Measurements from ENCODE around the gene KRTAP4-8. TPM values are rescaled to one million over a fixed set of nuclear protein-coding genes. Genes with fewer than 3 reads are reported as not detected.
"Not testable (repeated sequence)": the region's sequence is repeated elsewhere in the genome, so short reads cannot be mapped to it uniquely, and the experiment has no call there.

KRTAP4-8 gene
- total RNA-seq, 1 donor from 2014 or later: not detected

DNA sequence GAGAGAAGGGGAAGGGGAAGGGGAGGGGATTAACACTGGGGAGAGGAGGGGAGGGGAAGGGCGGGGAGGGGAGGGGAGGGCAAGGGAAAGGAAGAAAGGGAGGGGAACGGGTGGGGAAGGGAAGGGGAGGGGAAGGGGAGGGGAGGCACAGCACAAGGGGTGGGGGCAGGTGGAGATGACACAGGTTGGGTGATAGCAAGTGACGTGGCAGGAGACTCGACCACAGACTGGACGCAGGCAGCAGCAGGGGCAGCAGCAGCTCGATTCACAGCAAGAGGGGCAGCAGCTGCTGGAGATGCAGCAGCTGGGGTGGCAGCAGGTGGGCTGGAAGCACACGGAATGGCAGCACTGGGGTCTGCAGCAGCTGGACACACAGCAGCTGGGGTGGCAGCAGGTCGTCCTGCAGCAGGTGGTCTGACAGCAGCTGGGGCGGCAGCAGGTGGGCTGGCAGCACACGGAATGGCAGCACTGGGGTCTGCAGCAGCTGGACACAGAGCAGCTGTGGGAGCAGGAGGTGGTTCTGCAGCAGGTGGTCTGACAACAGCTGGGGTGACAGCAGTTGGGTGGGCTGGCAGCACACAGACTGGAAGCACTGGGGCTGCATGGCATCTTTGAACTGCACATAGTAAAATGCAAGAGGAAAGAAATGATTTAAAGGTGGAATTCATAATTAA, 3.8 kb upstream of the KRTAP4-8 start, which contains the start of gene KRTAP4-16:
KRTAP4-16 (minus strand) TSS at position 624 of the 674 bp plus-strand sequence; CDS start at position 624, 0 bp downstream.
- intact Hi-C loops (cut with micrococcal nuclease): no loop called here
- Mint-ChIP-seq H3K36me3 (ENCODE audit: low read depth) (no peaks in the 10 kb centered on the region), H3K4me1 (ENCODE audit: low read depth) (no peaks in the 10 kb centered on the region), H3K27ac (no peak within 1 kb of the TSS), H3K27me3 (ENCODE audit: insufficient read depth) (peaks cover 6% of the 10 kb centered on the region), H3K9me3 (no peaks in the 10 kb centered on the region), H3K4me3 (no peak within 1 kb of the TSS)
- DNase-seq (ENCODE audit: low spot score): no peak

DNA sequence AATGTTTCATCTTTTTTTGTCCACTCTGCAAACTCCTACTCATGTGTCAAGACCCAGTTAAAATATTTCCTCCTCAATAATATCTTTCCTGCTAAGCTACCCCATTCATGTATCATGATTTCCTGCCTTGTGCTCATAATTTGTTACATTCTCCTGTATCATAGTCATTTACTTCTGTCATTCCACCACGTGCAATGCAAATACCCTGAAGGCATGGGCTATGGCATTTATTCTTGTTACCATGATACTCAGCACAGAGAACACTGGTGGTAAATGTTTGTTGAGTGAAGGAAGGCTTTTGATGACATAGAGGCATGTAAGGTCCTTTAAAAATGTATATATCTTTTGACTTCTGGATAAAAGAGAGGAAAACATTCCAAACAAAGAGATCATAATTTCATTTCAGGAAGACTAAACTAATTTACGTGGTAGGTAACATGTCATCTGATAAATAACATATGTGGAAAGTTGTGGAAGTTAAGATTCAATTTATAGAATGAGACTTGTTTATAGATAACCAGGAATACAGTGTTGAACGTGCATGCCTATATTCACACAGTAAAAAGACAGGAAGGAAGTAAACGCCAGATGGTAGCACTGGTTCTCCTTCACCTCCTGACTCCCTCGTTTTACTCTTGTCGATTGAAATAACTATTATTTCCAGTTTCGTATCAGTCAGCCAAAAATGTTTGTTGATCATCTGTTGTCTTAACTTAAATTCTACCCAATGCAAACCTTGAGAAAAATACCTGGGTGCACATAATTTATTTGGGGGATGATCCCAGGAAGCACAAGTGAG, 1.9 kb upstream of the KRTAP4-8 start:
- H3K27ac Mint-ChIP-seq; H3K27me3 Mint-ChIP-seq (ENCODE audit: insufficient read depth); intact Hi-C loops (cut with micrococcal nuclease); H3K9me3 Mint-ChIP-seq; H3K36me3 Mint-ChIP-seq (ENCODE audit: low read depth); DNase-seq (ENCODE audit: low spot score); H3K4me3 Mint-ChIP-seq; H3K4me1 Mint-ChIP-seq (ENCODE audit: low read depth): not testable (repeated sequence)

DNA sequence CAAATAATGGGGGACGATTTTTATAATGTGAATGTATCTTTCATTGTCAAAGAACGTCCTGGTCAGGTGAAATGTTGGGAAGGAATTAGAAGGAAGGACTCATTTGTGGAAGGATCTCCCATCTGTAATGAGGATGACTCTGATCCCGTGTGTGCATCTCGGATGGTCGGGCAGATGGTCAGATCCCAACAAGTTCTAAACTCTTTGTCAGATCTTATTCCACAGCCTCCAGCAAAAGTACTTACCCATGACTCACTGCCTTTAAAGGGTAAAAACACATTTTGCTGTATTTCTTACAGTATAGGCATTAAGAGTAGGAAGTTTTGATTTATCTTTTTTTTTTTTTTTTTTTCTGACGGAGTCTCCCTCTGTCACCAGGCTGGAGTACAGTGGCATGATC, 539 bp upstream of the KRTAP4-8 start:
- H3K27me3 Mint-ChIP-seq (ENCODE audit: insufficient read depth): peaks cover 7% of the 10 kb centered on the region
- no peak overlapping the region for H3K27ac Mint-ChIP-seq
- H3K36me3 Mint-ChIP-seq (ENCODE audit: low read depth): no peaks in the 10 kb centered on the region

DNA sequence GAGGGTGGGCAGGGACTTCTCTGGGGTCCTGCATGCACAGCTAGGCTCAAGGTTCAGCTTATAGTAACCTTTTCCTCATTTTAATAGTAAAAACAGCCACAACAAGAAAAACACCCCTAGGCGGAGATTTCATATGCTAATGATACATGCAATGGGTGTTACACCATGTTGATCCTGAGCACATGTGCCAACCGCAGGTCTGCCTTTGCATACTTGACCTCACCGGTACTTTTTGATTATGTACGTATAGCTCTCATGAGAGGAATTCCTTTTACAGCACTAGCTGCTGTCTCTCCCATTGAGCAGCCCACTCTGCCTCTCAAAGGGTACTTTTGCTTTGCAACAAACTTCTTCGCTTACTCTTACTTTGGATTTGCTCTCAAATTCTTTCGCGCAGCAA, 1.9 kb downstream of the KRTAP4-8 start:
- Mint-ChIP-seq H3K4me3 (no peak overlapping the region), H3K4me1 (ENCODE audit: low read depth) (no peaks in the 10 kb centered on the region), H3K9me3 (no peaks in the 10 kb centered on the region), H3K36me3 (ENCODE audit: low read depth) (no peaks in the 10 kb centered on the region), H3K27ac (no peak overlapping the region), H3K27me3 (ENCODE audit: insufficient read depth) (peaks cover 9% of the 10 kb centered on the region)
- intact Hi-C loops (cut with micrococcal nuclease): no loop called here
- no peak for DNase-seq (ENCODE audit: low spot score)

More for the DNA sequence above, 539 bp upstream of the KRTAP4-8 start:
- no peak overlapping the region for H3K4me3 Mint-ChIP-seq
- no peaks in the 10 kb centered on the region for H3K9me3 Mint-ChIP-seq
- no peak for DNase-seq (ENCODE audit: low spot score)
- intact Hi-C loops (cut with micrococcal nuclease): no loop called here
- no peaks in the 10 kb centered on the region for H3K4me1 Mint-ChIP-seq (ENCODE audit: low read depth)

DNA sequence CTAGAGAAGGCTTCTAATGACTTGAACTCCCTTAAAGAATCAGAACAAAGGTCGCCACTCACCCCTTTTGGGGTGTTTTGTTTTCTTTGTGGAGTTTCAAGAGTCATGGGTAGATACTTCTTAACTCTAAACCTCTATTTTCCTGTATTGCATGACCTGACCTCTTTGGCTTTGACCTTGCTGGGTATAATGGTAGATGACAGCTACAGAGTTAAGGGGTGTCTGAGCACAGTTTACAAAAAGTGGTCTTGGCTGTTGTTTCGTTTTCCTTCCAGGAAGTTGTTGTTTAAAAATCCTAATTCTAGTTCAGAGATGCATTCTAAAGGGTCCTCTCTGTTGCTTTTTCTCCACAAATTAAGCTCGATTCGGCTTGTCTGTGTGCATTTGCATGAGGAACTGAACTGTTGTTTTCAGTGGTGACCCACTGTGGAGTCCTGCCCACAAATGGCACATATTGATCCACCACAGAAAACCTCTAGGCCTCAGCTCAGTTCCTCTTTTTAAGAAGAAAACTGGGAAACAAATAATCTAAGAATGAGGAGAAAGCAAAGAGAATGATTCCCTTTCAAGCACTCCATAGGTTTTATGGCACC, 9.1 kb downstream of the KRTAP4-8 start:
- H3K4me1 Mint-ChIP-seq (ENCODE audit: low read depth); H3K27ac Mint-ChIP-seq; intact Hi-C loops (cut with micrococcal nuclease); H3K27me3 Mint-ChIP-seq (ENCODE audit: insufficient read depth); H3K4me3 Mint-ChIP-seq; H3K9me3 Mint-ChIP-seq; DNase-seq (ENCODE audit: low spot score); H3K36me3 Mint-ChIP-seq (ENCODE audit: low read depth): not testable (repeated sequence)

DNA sequence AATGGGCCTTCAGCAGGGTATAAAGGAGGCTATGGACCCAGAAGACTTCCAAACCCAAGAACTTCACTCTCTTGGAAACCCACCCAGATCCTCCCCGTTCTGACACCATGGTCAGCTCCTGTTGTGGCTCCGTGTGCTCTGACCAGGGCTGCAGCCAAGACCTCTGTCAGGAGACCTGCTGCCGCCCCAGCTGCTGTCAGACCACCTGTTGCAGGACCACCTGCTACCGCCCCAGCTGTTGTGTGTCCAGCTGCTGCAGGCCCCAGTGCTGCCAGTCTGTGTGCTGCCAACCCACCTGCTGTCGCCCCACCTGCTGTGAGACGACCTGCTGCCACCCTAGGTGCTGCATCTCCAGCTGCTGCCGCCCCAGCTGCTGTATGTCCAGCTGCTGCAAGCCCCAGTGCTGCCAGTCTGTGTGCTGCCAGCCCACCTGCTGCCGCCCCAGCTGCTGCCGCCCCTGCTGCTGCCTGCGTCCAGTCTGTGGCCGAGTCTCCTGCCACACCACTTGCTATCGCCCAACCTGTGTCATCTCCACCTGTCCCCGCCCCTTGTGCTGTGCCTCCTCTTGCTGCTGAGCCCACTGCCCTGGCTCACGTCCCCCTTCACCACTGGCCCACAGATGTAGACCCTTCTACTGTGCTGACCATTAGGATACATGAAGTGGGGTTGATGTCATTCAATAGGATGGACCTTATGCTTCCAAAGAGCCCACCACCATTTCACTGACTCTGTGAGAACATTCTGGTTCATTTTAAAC, 13.7 kb downstream of the KRTAP4-8 start, which contains the start of gene KRTAP4-7:
KRTAP4-7 (plus strand) TSS at position 51 of the 757 bp plus-strand sequence; CDS start at position 108, 57 bp downstream.
- intact Hi-C loops (cut with micrococcal nuclease); H3K36me3 Mint-ChIP-seq (ENCODE audit: low read depth); H3K27ac Mint-ChIP-seq; H3K27me3 Mint-ChIP-seq (ENCODE audit: insufficient read depth); H3K4me1 Mint-ChIP-seq (ENCODE audit: low read depth); H3K9me3 Mint-ChIP-seq; DNase-seq (ENCODE audit: low spot score); H3K4me3 Mint-ChIP-seq: not testable (repeated sequence)

DNA sequence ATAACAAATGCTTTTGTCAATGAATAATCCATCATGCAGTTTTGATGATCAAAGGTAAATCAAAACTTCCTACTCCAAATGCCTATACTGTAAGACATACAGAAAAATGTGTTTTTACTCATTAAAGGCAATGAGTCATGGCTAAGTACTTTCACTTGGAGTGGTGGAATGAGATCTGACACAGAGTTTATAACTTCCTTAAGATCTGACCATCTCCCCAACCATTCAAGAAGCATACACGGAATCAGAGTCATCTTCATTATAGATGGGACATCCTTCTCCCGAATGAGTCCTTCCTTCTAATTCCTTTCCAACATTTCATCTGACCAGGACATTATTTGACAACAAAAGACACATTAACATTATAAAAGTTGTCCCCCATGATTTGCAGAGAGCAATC, 14.5 kb downstream of the KRTAP4-8 start:
- H3K9me3 Mint-ChIP-seq; H3K27me3 Mint-ChIP-seq (ENCODE audit: insufficient read depth); intact Hi-C loops (cut with micrococcal nuclease); H3K4me1 Mint-ChIP-seq (ENCODE audit: low read depth); H3K27ac Mint-ChIP-seq; DNase-seq (ENCODE audit: low spot score); H3K4me3 Mint-ChIP-seq; H3K36me3 Mint-ChIP-seq (ENCODE audit: low read depth): not testable (repeated sequence)

DNA sequence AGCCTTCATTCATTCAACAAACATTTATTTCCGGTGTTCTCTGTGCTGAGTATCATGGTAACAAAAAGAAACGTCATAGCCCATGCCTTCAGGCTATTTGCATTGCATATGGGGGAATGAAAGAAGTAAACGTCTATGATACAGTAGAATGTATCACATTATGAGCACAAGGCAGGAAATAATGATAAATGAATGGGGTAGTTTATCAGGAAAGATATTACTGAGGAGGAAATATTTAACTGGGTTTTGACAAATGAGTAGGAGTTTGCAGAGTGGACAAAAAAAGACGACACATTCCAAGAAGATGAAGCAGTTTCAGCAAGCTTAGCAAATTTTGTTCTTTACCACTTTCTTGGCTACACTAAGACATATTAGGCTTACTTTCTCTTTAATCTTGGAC, 15.3 kb downstream of the KRTAP4-8 start:
- intact Hi-C loops (cut with micrococcal nuclease): no loop called here
- H3K27me3 Mint-ChIP-seq (ENCODE audit: insufficient read depth): no peaks in the 10 kb centered on the region
- DNase-seq (ENCODE audit: low spot score): no peak
- H3K36me3 Mint-ChIP-seq (ENCODE audit: low read depth): no peaks in the 10 kb centered on the region
- H3K27ac Mint-ChIP-seq: no peak overlapping the region
- no peaks in the 10 kb centered on the region for H3K4me1 Mint-ChIP-seq (ENCODE audit: low read depth)
- no peaks in the 10 kb centered on the region for H3K9me3 Mint-ChIP-seq
- H3K4me3 Mint-ChIP-seq: no peak overlapping the region

DNA sequence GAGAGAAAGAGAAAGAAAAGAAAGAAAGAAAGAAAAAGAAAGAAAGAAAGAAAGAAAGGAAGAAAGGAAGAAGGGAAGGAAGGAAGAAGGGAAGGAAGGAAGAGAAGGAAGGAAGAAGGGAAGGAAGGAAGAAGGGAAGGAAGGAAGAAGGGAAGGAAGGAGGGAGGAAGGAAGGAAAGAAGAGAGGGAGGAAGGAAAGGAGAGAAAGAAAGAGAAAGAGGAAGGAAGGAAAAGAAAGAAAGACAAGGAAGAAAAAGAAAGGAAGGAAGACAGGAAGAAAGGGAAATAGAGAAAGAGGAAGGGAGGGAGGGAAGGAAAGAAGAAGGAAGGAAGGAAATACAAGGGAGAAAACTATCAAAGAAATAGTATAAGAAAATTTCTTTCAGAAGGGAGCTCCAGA, 21.2 kb downstream of the KRTAP4-8 start:
- H3K9me3 Mint-ChIP-seq: no peaks in the 10 kb centered on the region
- no peak overlapping the region for H3K4me3 Mint-ChIP-seq
- H3K27me3 Mint-ChIP-seq (ENCODE audit: insufficient read depth): peaks cover 2% of the 10 kb centered on the region
- H3K27ac Mint-ChIP-seq: no peak overlapping the region
- no peak for DNase-seq (ENCODE audit: low spot score)
- intact Hi-C loops (cut with micrococcal nuclease): no loop called here
- no peaks in the 10 kb centered on the region for H3K4me1 Mint-ChIP-seq (ENCODE audit: low read depth)
- no peaks in the 10 kb centered on the region for H3K36me3 Mint-ChIP-seq (ENCODE audit: low read depth)

DNA sequence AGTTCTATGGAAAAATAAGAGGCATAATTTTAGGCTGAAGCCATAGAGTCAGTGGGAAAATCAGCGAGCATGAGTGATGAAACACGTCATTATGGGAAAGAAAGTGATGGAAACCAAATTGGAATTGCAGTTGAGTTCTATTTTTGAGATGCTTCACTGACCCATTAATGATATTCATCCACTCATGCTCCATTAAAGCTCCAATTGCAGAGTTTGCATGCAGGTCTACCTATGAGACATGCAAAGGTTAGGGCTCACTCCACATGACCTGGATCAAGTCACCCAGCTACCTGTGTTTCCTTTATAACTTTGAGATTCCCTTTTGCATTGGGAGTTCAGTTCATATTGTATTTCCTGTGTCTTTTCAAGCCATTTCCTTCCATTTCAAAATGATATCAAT, 24.3 kb downstream of the KRTAP4-8 start:
- no peak overlapping the region for H3K4me3 Mint-ChIP-seq
- peaks cover 4% of the 10 kb centered on the region for H3K27me3 Mint-ChIP-seq (ENCODE audit: insufficient read depth)
- H3K9me3 Mint-ChIP-seq: no peaks in the 10 kb centered on the region
- H3K36me3 Mint-ChIP-seq (ENCODE audit: low read depth): no peaks in the 10 kb centered on the region
- H3K27ac Mint-ChIP-seq: no peak overlapping the region
- no peaks in the 10 kb centered on the region for H3K4me1 Mint-ChIP-seq (ENCODE audit: low read depth)
- no peak for DNase-seq (ENCODE audit: low spot score)
- intact Hi-C loops (cut with micrococcal nuclease): no loop called here

DNA sequence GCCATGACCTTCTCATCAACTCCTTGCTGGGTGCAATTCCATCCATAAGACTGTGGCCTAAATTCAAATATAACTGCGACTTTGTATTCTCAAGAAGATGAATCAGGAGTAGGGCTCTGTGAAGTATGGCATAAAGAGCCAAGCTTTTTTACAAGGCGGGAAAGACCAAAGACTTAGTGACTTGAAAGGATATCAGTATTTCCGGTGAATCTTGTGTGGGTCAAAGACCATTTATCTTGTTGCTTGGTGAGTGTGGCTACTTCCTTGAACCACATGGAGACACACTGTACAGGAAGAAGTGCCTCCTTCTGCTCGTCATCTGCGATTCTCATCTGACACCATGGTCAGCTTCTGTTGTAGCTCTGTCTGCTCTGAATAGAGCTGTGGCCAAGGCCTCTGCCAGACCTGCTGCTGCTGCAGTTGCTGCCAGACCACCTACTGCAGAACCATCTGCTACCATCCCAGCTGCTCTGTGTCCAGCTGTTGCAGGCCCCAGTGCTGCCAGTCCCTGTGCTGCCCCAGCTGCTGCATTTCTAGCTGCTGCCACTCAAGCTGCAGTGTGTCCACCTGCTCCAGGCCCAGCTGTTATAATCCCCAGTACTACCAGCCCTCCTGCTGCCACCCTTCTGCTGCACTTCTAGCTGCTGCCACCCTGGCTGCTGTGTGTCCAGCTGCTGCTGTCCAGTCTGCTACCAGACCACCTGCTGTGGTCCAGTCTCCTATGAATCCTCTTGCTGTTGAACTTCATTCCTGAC, 26.2 kb downstream of the KRTAP4-8 start:
- H3K36me3 Mint-ChIP-seq (ENCODE audit: low read depth): no peaks in the 10 kb centered on the region
- no peaks in the 10 kb centered on the region for H3K4me1 Mint-ChIP-seq (ENCODE audit: low read depth)
- H3K27ac Mint-ChIP-seq: no peak overlapping the region
- no peaks in the 10 kb centered on the region for H3K9me3 Mint-ChIP-seq
- intact Hi-C loops (cut with micrococcal nuclease): no loop called here
- peaks cover 4% of the 10 kb centered on the region for H3K27me3 Mint-ChIP-seq (ENCODE audit: insufficient read depth)
- no peak overlapping the region for H3K4me3 Mint-ChIP-seq
- DNase-seq (ENCODE audit: low spot score): no peak

DNA sequence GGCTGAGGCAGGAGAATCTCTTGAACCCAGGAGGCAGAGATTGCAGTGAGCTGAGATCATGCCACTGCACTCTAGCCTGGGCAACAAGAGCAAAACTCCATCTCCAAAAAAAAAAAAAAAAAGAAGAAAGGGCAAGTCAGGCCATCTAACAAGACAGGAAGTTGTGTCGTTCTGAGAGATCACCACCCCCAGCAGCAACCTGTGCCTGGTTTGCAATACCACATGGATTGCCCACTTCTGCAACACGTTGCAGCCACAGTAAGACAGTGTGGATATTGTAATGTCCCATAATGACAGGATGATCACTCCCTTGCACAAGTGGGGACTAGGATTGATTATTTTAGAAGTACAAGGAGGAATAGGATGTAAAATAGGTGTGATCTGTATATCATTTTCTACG, 28.9 kb downstream of the KRTAP4-8 start:
- peaks cover 4% of the 10 kb centered on the region for H3K27me3 Mint-ChIP-seq (ENCODE audit: insufficient read depth)
- intact Hi-C loops (cut with micrococcal nuclease): no loop called here
- DNase-seq (ENCODE audit: low spot score): no peak
- no peaks in the 10 kb centered on the region for H3K36me3 Mint-ChIP-seq (ENCODE audit: low read depth)
- H3K4me1 Mint-ChIP-seq (ENCODE audit: low read depth): no peaks in the 10 kb centered on the region
- H3K9me3 Mint-ChIP-seq: no peaks in the 10 kb centered on the region
- H3K4me3 Mint-ChIP-seq: no peak overlapping the region
- H3K27ac Mint-ChIP-seq: no peak overlapping the region

All from activated T-helper 1 cell treated with anti-CD3 and anti-CD28 coated beads, Interleukin-12 subunit alpha, Interleukin-12 subunit beta, Interleukin-2, Interleukin-4 antibody, amounts not matched to agents 30 ng/mL and 10 ng/mL and 1 ng/mL, durations not matched to agents 14 hours and 24 hours and 36 hours (primary cell).